NCI-H2227 (cell line): ENCODE data around the gene CASK.

Source experiments
- DNase-seq: peaks from one replicate; lab custom pipeline; 2025; ENCODE audit not compliant: unreplicated experiment; lab: John Stamatoyannopoulos, UW

Gene CASK

DNA sequence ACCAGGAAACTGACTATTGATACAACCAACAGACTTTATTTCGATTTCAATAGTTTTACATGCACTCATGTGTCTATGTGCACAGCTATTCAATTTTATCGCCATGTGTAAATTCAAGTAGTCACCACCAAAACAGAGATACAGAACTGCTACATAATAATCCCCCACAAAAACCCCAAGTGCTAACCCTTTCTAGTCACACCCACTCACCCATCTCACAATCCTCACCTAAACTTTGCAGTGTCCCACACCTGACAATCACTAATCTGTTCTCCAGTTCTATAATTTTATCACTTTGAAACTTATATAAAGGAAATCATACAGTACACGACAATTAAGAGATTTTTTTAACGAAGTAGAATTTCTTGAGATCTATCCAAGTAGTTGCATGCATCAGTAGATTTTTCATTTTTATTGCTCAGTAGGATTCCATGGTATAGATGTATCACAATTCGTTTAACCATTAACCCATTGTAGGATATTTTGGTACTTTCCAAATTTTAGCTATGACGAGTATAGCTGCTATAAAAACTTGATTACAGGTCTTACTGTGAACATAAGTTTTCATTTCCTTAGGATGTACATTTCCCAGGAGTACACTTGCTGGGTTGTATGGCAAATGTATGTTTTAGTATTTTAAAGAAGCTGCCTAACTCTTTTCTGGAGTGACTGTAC, 85.9 kb downstream of the CASK start:
- no peak for DNase-seq

DNA sequence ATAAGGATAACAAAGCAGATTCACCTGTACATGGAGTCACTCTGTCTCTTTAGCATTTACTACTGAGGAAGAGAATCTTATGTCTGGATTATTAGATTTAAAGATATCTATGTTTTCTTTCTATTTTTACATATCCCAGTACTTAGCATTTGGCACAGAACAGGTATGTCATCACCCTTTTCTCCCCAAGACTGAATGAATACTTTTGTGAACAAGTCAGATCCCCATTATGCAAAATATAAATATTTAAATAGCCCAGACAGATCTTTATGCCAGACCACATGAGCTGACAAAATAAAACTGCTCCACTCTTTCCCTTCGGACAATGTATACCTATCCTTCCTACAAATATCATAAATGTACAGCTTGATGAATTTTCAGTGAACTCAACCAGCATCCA, 94.5 kb downstream of the CASK start:
- DNase-seq: no peak

DNA sequence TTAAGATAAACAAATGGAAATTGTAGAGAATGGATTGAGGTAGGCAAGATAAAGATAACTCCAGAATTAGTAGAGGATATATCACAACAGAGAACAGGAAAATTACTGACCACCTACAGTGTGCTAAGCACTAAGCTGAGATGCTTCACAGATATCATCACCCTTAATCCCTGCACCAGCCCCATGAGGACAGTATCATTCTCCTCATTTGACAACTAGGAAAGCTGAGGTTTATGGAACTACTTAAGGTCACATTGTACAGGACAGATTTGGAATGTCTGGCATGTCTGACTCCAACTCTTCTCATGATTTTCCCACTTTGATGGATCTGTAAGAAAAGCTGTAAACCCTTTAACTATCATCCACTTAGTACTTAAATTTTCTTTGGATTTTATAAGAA, 95.5 kb downstream of the CASK start:
- DNase-seq: no peak

DNA sequence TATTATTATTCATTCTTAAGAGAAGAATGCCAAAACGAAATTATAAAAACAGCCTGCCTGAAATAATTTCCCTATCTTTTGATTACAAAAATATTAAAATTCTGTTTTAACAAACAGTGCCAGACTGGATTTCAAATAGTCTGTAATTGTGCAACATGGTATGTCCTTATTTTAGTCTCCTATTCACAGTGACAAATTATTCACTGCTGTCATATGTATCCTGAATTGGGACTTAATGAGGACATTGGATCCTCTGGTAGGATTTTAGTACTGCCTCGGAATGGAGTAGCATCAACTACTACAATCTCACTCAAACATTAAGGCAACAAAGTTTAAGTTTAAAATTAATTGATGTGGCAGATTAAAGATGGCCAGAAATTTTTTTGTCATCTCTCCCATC, 97.6 kb downstream of the CASK start:
- no peak for DNase-seq

DNA sequence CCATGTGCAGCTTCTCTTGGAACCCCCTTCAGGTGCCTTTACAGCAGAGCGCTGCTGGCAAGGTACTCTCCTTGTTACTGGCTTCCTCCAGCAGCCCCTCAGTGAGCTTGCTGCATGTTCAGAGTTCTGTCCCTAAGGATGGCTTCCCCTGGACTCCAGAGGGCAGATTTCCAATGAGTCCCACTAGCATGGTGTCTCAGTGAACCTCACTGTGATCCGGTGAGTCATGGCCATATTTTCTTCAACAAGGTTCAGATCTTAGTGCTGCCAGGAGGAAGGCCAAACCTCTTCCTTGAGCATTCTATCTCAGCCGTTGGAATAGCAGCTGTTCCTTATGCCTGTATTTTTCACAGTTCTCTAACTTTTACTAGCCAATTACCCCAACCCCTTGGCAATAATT, 98.8 kb downstream of the CASK start:
- no peak for DNase-seq

DNA sequence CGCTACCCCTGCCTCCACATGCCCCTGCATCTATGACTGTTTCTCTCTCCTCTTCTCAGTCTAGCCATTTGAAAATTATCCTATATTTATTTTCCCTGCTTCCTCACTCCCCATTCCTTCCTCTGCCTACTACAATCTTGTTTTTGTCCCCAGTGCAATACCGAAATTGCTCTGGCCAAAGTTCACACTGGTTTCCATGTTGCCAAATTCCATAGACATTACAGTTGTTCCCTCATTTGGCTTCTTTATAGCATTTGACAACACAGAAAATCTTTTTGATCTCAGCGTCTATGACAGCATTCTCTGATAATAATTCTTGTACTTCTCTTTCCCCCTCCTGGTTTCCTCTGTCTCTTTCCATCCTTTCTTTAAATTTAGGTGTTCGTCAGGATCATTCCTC, 100.0 kb downstream of the CASK start:
- no peak for DNase-seq

DNA sequence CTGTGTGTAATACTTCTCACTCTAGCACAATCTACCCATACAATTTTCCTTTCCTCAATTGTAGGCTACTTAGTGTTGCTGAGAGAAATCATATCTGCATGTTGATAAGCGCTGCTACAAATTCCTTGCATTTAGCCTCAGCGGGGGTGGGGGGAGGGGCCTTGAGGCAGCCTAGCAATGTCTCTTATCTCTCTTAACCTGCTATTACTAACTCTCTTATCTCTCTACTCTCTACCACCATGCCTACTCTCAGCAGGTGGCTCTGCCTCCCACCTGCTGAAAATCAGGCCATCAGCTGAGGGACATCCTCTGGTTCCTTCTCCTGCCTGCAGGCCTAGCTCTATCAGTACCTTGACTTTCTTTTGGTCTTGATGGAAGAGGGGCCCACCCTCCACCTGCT, 100.5 kb downstream of the CASK start:
- DNase-seq: no peak

DNA sequence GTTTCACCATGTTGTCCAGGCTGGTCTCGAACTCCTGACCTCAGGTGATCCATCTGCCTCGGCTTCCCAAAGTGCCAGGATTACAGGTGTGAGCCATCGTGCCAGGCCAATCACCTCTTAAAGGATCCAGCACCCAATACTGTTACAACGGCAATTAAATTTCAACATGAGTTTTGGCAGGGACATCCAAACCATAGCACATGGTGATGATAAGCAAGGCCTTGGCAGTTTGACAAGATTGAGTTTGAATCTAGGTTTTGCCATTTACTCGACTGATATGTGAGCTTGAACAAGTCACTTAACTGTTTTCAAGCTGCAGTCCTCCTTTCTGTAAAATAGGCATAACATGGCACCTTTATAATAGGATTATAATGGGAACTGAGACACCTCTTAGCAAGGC, 115.3 kb downstream of the CASK start:
- no peak for DNase-seq

DNA sequence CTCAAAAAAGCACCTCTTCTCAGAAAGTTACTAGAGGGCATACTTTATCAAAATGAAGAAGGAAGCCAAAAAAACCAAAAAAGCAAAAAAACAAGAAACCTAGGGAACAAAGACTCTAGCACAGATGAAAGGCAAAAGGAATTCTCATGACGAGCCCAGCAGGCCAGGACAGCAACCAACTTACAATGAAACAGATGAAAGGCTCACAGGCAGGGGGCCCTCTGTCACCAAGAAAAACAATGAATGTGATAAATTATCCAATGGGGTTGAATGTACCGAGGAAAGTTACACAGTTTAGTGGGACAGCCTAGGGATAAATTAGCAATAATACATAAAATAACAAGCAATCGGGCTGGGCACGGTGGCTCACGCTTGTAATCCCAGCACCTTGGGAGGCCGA, 120.4 kb downstream of the CASK start:
- no peak for DNase-seq

DNA sequence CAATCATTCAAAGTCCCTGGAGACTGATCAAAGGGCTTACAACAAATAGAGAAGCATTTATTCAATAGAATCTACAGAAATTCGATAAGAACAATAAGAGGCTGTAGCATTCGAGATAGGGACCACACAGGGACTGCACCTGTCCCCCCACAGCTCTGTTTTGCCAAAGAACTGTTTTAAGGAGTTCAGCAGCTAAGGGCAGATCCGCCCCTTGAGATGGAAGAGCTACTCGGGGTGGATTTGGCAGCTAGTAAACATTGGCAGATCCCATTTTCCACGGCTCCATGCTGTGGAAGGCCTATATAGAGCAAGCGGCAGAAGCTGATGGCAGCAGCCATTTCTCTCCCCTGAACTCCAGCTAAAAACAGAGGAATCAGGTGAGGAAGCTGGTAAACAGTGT, 123.7 kb downstream of the CASK start:
- DNase-seq: no peak

DNA sequence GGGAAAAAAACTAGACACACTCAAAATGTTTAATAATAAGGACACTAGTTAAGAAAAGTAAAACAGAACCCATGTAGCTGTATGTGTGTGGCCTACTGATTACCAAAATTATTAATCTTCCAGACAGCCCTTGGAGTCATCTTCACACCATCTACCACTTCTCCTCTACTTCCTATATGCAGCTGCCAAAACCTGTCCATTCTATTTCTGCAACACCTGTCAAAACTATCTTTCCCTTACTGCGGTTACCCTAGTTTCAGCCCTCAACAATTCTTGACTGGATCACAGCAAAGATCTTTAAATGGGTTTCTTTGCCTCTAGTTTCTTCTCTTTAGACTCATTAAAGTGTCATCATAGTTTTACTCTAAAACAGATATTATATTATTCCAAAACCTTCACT, 126.8 kb downstream of the CASK start:
- no peak for DNase-seq

DNA sequence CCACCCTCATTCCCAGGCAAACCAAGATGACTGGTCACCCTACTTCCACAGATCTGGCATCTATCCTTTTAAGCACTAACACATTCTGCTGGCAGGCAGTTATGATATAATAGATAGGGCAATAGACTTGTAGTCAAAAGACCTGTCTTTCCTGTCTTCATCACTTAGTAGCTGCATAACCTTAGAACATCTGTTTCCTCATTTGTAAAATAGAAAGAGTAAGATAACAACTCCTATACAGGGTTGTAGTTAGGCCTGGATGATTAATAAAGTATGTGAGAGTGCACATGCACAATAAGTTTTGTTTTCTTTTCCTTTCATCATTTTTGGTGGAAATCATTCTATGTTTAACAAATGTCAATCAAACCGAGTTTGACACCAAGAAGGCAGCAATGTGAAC, 127.3 kb downstream of the CASK start:
- DNase-seq: no peak

DNA sequence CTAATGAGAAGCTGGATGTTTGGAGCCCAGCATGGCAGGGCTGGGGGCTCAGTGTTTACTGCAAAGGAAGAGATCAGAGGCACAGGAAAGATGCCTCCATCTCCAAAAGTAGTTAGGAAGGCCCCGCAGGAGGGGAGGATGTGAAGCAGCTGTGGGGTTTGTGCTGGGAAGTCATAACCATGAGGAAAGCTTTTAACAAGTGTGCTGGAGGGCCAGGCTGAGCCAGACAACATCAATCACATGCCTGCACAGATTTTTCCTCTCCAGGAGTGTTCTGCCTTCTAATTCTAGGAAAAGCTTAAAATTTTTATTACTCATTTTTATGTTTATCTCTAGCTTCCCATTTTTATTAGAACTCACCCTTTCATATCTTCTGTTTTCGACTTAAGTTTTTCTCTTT, 134.0 kb downstream of the CASK start:
- DNase-seq: no peak

DNA sequence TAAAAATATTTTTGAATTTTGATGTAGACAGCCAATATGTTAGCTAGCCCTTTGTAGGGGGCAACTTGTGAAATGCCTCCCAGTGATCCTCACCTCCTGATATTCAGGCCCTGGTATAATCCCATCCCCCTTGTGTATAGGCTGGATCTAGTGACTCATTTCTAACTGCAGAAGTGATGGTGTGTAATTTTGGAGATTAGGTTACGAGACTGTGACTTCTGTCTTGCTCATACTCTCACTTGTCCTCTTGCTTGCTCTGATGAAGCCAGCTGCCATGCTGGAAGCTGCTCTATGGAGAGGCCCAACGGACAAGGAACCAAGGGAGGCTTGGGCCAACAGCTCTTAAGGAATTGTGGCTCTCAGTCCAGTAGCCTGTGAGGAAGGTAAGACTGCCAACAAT, 137.7 kb downstream of the CASK start:
- no peak for DNase-seq

DNA sequence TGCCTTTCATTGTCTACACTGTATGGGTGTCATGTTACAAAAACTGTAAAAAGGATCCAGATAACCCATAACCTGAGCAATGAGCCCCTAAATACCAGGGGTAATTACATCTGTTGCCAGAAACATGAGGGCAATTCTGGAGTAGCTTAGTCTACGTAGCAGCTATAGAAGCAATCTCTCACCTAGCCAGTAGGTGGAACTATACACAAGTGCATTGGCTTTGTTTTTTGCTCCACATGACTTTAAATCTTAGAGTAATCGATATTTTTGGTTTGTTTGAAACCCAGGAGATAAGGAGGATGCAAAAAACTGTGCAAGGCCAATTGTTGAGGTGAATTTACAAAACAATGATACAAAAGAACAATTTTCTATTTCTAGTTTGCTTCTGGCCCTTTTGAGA, 141.9 kb downstream of the CASK start:
- DNase-seq: peak; percentile 49

DNA sequence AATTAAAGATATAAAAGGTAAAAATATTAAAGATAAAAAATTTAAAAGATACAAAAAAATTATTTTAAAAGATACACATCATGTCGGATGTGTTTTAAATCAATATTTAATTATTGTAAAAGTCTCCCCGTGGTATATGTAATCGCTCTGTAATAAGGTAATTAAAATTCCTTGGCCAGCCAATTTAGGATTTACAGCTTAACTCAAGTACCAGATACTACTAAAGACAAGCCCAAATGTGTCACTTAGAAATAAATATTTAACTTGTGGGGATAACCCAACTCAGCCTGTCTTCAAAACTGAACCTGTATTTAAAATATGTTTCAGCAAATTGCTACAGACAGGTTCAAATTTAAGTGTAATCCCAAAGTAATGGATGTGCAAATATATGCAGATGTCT, 143.4 kb downstream of the CASK start:
- DNase-seq: no peak

DNA sequence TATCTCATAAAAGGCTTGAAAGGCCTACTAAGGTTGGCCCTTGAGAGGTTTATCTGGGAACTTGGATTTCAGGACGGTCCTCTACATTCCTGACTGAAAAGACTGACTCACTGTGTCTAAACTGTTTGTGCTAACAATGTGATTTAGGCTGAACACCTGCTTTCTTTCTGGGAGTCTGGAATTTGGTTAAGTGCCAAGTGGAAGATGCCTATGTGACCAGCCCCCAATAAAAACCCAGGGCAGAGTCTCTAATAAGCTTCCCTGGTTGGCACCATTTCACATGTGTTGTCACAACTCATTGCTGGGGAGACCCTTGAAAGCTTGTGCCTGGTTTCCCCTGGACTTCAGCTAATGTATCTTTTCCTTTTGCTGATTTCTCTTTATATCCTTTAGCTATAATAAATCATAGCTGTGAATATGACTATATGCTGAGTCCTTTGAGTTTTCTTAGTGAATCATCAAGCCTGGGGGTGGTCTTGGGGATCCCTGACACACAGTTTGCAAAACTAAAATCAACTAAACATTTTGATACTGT, 144.3 kb downstream of the CASK start:
- peak; percentile 13 for DNase-seq

DNA sequence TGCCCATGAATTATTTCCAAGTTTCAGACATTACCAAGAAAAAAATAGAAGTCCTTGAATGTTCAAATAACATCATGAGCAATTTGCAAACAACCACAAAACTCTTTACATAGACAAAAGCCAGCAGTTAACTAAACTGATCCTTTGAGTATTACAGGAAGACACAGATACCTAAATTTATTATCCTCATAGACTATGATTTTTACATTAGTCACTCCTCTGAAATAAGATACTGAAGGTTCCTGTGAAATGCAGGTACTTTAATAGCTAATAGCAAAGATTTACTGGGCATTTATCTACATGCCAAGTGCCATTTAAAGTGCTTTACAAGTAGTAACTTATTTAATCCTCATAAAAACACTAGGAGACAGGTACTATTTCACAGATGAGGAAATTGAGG, 161.7 kb downstream of the CASK start:
- no peak for DNase-seq

DNA sequence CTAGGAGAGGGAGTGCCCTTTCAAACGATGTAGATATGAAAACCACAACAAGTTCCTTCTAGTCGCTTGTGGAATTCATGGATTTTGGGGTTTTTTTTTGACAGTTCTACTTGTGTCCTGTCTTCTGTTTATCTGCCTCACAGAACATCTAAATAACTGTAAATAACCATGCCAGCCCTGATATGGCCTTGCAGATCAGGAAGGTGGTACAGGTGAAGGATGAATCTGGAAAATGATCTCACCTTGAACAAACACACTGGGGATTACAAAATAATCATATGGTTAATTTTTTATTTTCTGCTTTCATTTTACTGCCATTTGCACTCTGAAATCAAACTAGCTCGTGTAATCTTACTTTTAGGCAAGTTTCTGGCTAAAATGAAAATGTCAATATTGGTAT, 162.2 kb downstream of the CASK start:
- DNase-seq: no peak

DNA sequence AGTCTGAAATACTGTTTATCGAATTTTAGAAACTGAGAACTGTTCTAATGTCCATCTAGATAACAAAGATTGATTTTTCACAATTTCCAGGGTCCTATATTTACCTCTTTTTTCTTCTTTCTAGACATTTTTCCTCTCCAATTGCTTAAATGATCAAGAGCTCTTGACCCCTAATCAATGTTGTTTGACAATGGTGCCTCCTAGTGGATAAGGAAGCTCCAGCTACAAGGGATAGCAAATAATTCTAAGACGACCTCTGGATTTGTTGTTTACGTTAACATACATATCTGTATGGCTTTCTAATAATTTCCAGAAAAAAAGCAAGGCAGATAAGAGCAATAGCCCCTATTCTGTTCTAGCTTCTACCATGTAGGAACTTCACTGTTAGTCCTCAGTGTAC, 163.5 kb downstream of the CASK start:
- DNase-seq: no peak

DNA sequence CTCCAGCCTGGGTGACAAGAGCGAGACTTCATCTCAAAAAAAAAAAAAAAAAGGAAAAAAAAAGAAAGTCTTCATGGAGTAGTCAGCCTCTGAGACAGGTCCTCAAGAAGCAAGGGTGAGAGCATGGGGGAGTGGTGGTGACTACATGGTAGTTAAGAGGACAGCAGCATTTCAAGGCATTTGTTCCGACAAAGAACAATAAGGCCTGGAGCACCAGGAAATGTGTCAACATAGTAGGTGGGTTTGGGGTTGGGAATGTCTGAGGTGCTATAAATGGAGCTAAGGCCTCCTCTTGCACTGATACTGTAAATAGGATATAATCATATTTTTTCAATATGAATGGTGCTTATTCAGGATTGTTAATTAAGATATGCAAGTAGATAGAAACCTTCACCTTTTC, 165.0 kb downstream of the CASK start:
- no peak for DNase-seq

DNA sequence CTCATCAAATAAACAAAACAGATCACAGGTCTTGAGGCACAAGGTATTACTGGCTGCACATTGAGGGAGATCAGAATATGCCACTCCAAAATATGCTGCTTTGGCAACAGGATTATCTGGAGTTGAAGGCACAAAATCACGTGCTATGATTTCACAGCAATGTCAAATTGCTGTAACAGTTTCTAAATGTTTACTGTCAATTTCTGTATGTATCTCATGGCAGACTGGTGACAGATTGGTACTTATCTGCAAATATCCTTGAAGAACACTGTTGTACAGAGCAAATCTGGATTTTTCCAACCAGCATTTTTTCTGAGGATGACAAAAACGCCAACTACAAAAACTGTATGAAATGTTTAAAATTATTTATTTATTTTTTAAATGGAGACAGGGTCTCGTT, 172.6 kb downstream of the CASK start:
- no peak for DNase-seq

DNA sequence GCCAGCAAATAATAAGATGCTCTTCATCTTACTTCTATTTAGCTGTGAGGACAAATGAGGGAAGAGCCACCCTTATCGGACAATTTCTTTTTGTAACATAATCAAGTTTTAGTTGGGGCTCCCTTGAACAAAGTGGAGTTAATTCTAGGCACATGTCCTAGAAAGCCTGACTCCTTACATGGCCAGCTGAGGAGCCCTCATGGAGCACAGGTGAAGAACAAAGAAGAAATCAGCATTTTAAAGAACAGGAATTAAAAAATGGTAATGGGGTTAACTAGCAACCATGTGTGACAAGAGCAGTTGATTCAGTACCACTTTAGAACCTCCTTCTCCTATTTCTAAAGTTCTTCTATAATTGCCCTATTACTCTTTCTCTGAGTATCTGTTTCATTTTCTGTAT, 183.5 kb downstream of the CASK start:
- no peak for DNase-seq
